ENCODE data around the gene TYW1B.
"Not testable (repeated sequence)": the region's sequence is repeated elsewhere in the genome, so short reads cannot be mapped to it uniquely, and the experiment has no call there.

Gene TYW1B

GRCh38 chr7:72540106-72540611 is 287.8 kb downstream of the TYW1B start:
- H3K9me3 ChIP-seq = no peaks in the 10 kb centered on the region
- H3K27ac ChIP-seq = no peak overlapping the region
- peaks cover 0 to 6% (median 0%) of the 10 kb centered on the region in 4 donors for H3K4me1 ChIP-seq
- H3K4me3 ChIP-seq = no peak overlapping the region
- no peaks in the 10 kb centered on the region for H3K27me3 ChIP-seq
- no peak for DNase-seq
- intact Hi-C loops (cut with DNase I; ENCODE audit: low total_unique reads) = no loop called here
- no peaks in the 10 kb centered on the region for H3K36me3 ChIP-seq
- TF ChIP-seq, protein P1, sequence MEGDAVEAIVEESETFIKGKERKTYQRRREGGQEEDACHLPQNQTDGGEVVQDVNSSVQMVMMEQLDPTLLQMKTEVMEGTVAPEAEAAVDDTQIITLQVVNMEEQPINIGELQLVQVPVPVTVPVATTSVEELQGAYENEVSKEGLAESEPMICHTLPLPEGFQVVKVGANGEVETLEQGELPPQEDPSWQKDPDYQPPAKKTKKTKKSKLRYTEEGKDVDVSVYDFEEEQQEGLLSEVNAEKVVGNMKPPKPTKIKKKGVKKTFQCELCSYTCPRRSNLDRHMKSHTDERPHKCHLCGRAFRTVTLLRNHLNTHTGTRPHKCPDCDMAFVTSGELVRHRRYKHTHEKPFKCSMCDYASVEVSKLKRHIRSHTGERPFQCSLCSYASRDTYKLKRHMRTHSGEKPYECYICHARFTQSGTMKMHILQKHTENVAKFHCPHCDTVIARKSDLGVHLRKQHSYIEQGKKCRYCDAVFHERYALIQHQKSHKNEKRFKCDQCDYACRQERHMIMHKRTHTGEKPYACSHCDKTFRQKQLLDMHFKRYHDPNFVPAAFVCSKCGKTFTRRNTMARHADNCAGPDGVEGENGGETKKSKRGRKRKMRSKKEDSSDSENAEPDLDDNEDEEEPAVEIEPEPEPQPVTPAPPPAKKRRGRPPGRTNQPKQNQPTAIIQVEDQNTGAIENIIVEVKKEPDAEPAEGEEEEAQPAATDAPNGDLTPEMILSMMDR (IDR thresholded peaks at IDR 0.05) = no peak

GRCh38 chr7:72539702-72540101 is 288.3 kb downstream of the TYW1B start:
- TF ChIP-seq, protein P1 (IDR thresholded peaks at IDR 0.05) = no peak
- no peak for DNase-seq
- peaks cover 0 to 6% (median 0%) of the 10 kb centered on the region in 4 donors for H3K4me1 ChIP-seq
- no peaks in the 10 kb centered on the region for H3K9me3 ChIP-seq
- H3K27me3 ChIP-seq = no peaks in the 10 kb centered on the region
- H3K4me3 ChIP-seq = no peak overlapping the region
- H3K36me3 ChIP-seq = no peaks in the 10 kb centered on the region
- intact Hi-C loops (cut with DNase I; ENCODE audit: low total_unique reads) = no loop called here
- H3K27ac ChIP-seq = no peak overlapping the region

GRCh38 chr7:72538856-72539255 is 289.1 kb downstream of the TYW1B start:
- Histone ChIP-seq H3K4me1 (peaks cover 0 to 6% (median 0%) of the 10 kb centered on the region in 4 donors), H3K27me3 (no peaks in the 10 kb centered on the region), H3K9me3 (no peaks in the 10 kb centered on the region), H3K27ac (no peak overlapping the region), H3K4me3 (no peak overlapping the region), H3K36me3 (no peaks in the 10 kb centered on the region)
- TF ChIP-seq, protein P1 (IDR thresholded peaks at IDR 0.05) = no peak
- DNase-seq = no peak
- intact Hi-C loops (cut with DNase I; ENCODE audit: low total_unique reads) = no loop called here

GRCh38 chr7:72538147-72538546 is 289.9 kb downstream of the TYW1B start:
- DNase-seq = no peak
- no peak overlapping the region for H3K4me3 ChIP-seq
- intact Hi-C loops (cut with DNase I; ENCODE audit: low total_unique reads) = no loop called here
- TF ChIP-seq, protein P1 (IDR thresholded peaks at IDR 0.05) = no peak
- no peaks in the 10 kb centered on the region for H3K27me3 ChIP-seq
- no peaks in the 10 kb centered on the region for H3K36me3 ChIP-seq
- H3K27ac ChIP-seq = no peak overlapping the region
- no peaks in the 10 kb centered on the region for H3K9me3 ChIP-seq
- H3K4me1 ChIP-seq = peaks cover 0 to 6% (median 0%) of the 10 kb centered on the region in 4 donors

DNA sequence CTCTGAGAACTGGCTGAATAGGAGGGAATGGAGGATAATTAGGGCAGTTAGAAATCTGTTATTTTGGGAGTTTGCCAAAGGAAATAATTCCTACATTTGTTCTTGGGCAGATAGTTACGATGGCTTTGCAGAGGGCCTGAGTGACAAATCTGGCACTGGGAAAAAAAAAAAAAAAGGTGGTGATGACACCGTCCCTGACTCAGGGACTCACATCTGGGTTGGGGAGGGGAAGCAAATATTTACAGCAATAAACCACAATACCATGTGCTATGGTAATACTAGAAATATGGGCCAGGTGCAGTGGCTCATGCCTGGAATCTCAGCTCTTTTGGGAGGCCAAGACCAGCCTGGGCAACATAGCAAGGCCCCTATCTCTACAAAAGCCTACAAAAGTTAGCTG is 292.0 kb downstream of the TYW1B start:
- H3K4me1 ChIP-seq; H3K4me3 ChIP-seq; H3K27ac ChIP-seq; DNase-seq; H3K36me3 ChIP-seq; H3K27me3 ChIP-seq; intact Hi-C loops (cut with DNase I; ENCODE audit: low total_unique reads); H3K9me3 ChIP-seq: not testable (repeated sequence)

DNA sequence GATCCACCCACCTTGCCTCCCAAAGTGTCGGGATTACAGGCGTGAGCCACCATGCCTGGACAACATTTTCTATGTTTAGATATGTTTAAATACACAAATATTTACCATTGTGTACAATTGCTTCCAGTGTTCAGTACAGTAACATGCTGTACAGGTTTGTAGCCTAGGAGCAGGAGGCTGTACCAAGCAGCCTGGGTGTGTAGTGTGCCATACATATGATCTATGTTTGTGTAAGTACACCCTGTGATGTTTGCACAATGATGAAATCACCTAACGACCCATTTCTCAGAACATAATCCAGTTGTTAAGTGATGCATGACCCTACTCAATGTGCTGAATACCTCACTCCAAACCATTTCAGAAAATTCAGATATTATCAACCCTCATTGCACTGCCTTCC is 297.0 kb downstream of the TYW1B start:
- H3K36me3 ChIP-seq; H3K27ac ChIP-seq; intact Hi-C loops (cut with DNase I; ENCODE audit: low total_unique reads); H3K9me3 ChIP-seq; H3K4me1 ChIP-seq; H3K27me3 ChIP-seq; DNase-seq; H3K4me3 ChIP-seq: not testable (repeated sequence)

Data from tibial artery (tissue), 4 donors.